ENCODE data around the gene DPP8.
"Not testable (repeated sequence)": the region's sequence is repeated elsewhere in the genome, so short reads cannot be mapped to it uniquely, and the experiment has no call there.

The DPP8 gene

GRCh38 chr15:65509321-65509720 is 8.2 kb downstream of the DPP8 start:
- H3K4me3 ChIP-seq (ENCODE audit: low read depth, low read length): no peak overlapping the region
- TF ChIP-seq, protein P1, sequence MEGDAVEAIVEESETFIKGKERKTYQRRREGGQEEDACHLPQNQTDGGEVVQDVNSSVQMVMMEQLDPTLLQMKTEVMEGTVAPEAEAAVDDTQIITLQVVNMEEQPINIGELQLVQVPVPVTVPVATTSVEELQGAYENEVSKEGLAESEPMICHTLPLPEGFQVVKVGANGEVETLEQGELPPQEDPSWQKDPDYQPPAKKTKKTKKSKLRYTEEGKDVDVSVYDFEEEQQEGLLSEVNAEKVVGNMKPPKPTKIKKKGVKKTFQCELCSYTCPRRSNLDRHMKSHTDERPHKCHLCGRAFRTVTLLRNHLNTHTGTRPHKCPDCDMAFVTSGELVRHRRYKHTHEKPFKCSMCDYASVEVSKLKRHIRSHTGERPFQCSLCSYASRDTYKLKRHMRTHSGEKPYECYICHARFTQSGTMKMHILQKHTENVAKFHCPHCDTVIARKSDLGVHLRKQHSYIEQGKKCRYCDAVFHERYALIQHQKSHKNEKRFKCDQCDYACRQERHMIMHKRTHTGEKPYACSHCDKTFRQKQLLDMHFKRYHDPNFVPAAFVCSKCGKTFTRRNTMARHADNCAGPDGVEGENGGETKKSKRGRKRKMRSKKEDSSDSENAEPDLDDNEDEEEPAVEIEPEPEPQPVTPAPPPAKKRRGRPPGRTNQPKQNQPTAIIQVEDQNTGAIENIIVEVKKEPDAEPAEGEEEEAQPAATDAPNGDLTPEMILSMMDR (IDR thresholded peaks at IDR 0.05; ENCODE audit: insufficient read depth, low read depth, low read length, missing control alignments): no peak
- no peak for DNase-seq (ENCODE audit: low read depth)

DNA sequence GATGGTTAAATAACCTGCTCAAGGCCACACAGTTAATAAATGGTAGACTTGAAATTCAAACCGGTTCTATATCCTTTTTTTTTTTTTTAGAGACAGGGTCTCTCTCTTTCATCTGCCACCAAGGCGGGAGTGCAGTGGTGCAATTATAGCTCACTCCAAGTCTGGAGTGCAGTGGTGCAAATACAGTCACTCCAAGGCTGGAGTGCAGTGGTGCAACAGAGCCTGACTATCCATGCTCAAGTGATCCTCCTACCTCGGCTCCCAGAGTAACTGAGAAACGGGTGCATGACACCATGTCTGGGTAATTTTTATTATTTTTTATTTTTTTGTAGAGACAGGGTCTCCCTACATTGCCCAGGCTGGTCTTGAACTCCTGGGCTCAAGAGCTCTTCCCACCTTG is 23.4 kb downstream of the DPP8 start:
- TF ChIP-seq, protein P1 (IDR thresholded peaks at IDR 0.05; ENCODE audit: insufficient read depth, low read depth, low read length, missing control alignments): no peak
- no peak for DNase-seq (ENCODE audit: low read depth)
- no peak overlapping the region for H3K4me3 ChIP-seq (ENCODE audit: low read depth, low read length)

- TF ChIP-seq, protein P1 (IDR thresholded peaks at IDR 0.05; ENCODE audit: insufficient read depth, low read depth, low read length, missing control alignments): no peak
- DNase-seq (ENCODE audit: low read depth): no peak
- no peak overlapping the region for H3K4me3 ChIP-seq (ENCODE audit: low read depth, low read length)
Measured at GRCh38 chr15:65484876-65485275, 32.6 kb downstream of the DPP8 start.

GRCh38 chr15:65476903-65477302 is 40.6 kb downstream of the DPP8 start:
- TF ChIP-seq, protein P1 (IDR thresholded peaks at IDR 0.05; ENCODE audit: insufficient read depth, low read depth, low read length, missing control alignments): no peak
- no peak overlapping the region for H3K4me3 ChIP-seq (ENCODE audit: low read depth, low read length)
- DNase-seq (ENCODE audit: low read depth): no peak

DNA sequence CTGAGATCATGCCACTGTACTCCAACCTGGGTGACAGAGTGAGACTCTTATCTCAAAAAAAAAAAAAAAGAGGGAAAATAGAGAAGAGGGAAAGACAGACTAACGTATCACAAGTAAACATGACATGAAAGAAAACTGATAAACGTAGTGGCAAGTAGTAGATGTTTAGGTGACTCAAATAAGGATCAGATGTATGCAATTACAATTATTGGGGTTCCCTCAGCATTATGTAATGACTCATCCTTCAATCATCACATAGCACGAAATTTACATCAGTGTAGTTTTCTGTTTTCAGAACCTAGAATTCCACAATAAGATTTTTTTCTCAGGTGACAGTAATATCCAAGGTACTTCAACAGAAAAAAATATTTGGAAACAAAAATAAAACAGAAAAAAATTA is 46.6 kb downstream of the DPP8 start:
- TF ChIP-seq, protein P1 (IDR thresholded peaks at IDR 0.05; ENCODE audit: insufficient read depth, low read depth, low read length, missing control alignments): no peak
- DNase-seq (ENCODE audit: low read depth): no peak
- no peak overlapping the region for H3K4me3 ChIP-seq (ENCODE audit: low read depth, low read length)

DNA sequence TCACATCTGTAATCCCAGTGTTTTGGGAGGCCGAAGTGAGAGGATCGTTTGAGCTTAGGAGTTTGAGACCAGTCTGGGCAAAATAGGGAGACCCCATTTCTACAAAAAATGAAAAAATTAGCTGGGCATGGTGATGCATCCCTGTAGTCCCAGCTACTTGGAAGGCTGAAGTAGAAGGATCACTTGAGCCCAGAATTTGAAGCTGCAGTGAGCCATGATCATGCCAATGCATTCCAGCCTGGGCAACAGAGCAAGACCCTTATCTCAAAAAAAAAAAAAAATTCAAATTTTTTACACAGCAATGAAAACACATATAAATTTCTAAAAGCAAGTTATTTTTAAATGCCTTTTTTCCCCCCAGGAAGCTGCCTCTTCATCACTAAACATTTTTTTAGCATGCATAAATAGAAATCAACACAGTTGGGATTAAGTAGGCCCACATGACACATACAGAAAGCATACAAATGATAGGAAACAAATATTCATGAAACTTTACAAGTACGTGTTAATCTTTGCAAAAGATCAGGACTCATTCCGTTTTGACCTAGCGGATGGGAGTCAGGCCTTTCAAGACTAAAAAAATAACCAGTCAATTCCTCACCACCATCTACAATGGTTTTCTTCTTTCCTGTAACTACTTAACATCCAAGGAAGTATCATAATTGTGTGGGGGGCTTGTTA is 49.1 kb downstream of the DPP8 start:
- no peak for DNase-seq (ENCODE audit: low read depth)
- H3K4me3 ChIP-seq (ENCODE audit: low read depth, low read length): no peak overlapping the region
- TF ChIP-seq, protein P1 (IDR thresholded peaks at IDR 0.05; ENCODE audit: insufficient read depth, low read depth, low read length, missing control alignments): no peak

DNA sequence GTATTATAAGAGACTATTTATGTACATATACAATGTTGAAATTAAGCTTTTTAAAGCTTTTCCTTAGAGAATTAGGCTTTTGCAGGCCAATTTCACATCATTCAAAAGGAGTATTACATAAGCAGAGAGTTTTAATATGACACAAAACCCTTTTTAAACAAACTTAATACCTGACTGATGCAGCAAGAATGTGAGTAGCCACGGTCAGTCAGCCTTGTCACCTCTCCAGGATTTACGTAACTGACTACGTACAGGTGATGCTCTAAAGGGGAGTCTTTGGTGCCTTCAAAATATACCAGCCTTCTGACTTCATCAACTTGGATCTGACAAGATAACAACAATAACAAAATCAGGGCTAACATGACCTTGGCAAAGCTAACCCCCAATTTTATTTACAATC is 50.6 kb downstream of the DPP8 start:
- TF ChIP-seq, protein P1 (IDR thresholded peaks at IDR 0.05; ENCODE audit: insufficient read depth, low read depth, low read length, missing control alignments): no peak
- no peak overlapping the region for H3K4me3 ChIP-seq (ENCODE audit: low read depth, low read length)
- DNase-seq (ENCODE audit: low read depth): no peak

DNA sequence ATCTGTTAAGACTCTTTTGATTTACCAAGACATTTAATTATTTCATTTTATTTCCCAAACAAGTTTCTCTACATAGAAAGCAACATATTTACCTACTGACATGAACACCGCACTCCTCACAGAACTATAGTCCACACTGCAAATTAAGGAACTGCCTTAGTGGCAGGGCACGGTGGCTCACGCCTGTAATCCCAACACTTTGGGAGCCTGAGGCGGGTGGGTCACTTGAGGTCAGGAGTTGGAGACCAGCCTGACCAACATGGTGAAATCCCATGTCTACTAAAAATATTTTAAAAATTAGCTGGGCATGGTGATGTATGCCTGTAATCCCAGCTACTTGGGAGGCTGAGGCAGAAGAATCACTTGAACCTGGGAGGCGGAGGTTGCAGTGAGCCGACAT is 54.4 kb downstream of the DPP8 start:
- H3K4me3 ChIP-seq (ENCODE audit: low read depth, low read length); DNase-seq (ENCODE audit: low read depth): not testable (repeated sequence)
